SK-N-SH (cell line): ENCODE measurements around the gene TPM3. TPM values are rescaled to one million over a fixed set of nuclear protein-coding genes. Genes with fewer than 3 reads are reported as not detected.

Experiments
- CTCF ChIA-PET: fragments of 300-600, 350-600 bp; formaldehyde crosslinking; extraction: SDS; loops from one replicate; lab custom pipeline; 2021; lab: Yijun Ruan, JAX
- POLR2A ChIA-PET: fragments of 350-600 bp; sonication (Branson Sonifier 250); formaldehyde crosslinking; extraction: SDS; loops from one replicate; lab custom pipeline; 2020; ENCODE audit warnings: antibody characterized with exemption, inconsistent platforms; lab: Yijun Ruan, JAX
- DNase-seq: peaks from one replicate; pipeline ENCODE4 v3.0.0; 2012
- H2AFZ ChIP-seq: fragments of 200-600 bp; sonication (generic); 2 replicates; pipeline ENCODE4 v1.8.1; 2016; ENCODE audit warnings: antibody characterized with exemption, mild to moderate bottlenecking, low read depth
- H3F3A ChIP-seq: fragments of 200-600 bp; sonication (generic); replicated peaks from 2 replicates; pipeline ENCODE3; 2016; ENCODE audit warnings: antibody characterized with exemption, mild to moderate bottlenecking; ENCODE audit not compliant: insufficient read depth
- H3K27ac ChIP-seq, 2 experiments: fragments of 200-500 bp in 1 of 2; fragments of 200-600 bp in 1 of 2; sonication (Bioruptor generic) in 1 of 2; sonication (generic), shearing (Covaris generic) in 1 of 2; 2 replicates each; pipeline versions ENCODE4 v1.5.1 to v1.6.1; 2014 to 2016; ENCODE audit warnings: low read depth in 2 of 2, inconsistent platforms in 1 of 2, low read length in 1 of 2, mild to moderate bottlenecking in 1 of 2, mixed read lengths in 1 of 2
- H3K27me3 ChIP-seq: fragments of 200-600 bp; sonication (generic), shearing (Covaris generic); 2 replicates; pipeline ENCODE4 v1.6.1; 2016; ENCODE audit warnings: mixed run types; ENCODE audit not compliant: insufficient read depth
- H3K36me3 ChIP-seq, 2 experiments: fragments of 200-500 bp in 1 of 2; fragments of 200-600 bp in 1 of 2; sonication (Bioruptor generic) in 1 of 2; sonication (generic) in 1 of 2; replicated peaks in 1 of 2; 2 replicates each; pipeline versions ENCODE3 to v1.5.1; 2014 to 2016; ENCODE audit warnings: low read length in 1 of 2, mild to moderate bottlenecking in 1 of 2; ENCODE audit not compliant: insufficient read depth in 2 of 2, control insufficient read depth in 1 of 2
- H3K4me1 ChIP-seq, 2 experiments: fragments of 200-500 bp in 1 of 2; fragments of 200-600 bp in 1 of 2; sonication (Bioruptor generic) in 1 of 2; sonication (generic), shearing (Covaris generic) in 1 of 2; 2 replicates each; pipeline versions ENCODE4 v1.5.1 to v1.6.1; 2014 to 2016; ENCODE audit warnings: low read depth in 1 of 2, low read length in 1 of 2, mixed run types in 1 of 2; ENCODE audit not compliant: insufficient read depth in 2 of 2, control insufficient read depth in 1 of 2
- H3K4me2 ChIP-seq: fragments of 200-600 bp; sonication (generic), shearing (Covaris generic); 2 replicates; pipeline ENCODE4 v1.6.1; 2017; ENCODE audit warnings: mixed run types
- H3K4me3 ChIP-seq, 2 experiments: fragments of 200-500 bp in 1 of 2; fragments of 200-600 bp in 1 of 2; sonication (Bioruptor generic) in 1 of 2; sonication (generic), shearing (Covaris generic) in 1 of 2; 2 replicates each; pipeline versions ENCODE4 v1.5.1 to v1.8.1; 2014 to 2016; ENCODE audit warnings: low read depth in 2 of 2, inconsistent platforms in 1 of 2, low read length in 1 of 2, mild to moderate bottlenecking in 1 of 2, mixed read lengths in 1 of 2, moderate library complexity in 1 of 2
- H3K79me2 ChIP-seq: fragments of 200-600 bp; sonication (generic); 2 replicates; pipeline ENCODE4 v1.8.1; 2017; ENCODE audit warnings: mild to moderate bottlenecking; ENCODE audit not compliant: insufficient read depth
- H3K9ac ChIP-seq: fragments of 200-600 bp; sonication (generic); 2 replicates; pipeline ENCODE4 v1.6.1; 2017; ENCODE audit warnings: mixed run types
- H3K9me2 ChIP-seq: fragments of 200-600 bp; sonication (generic); 2 replicates; pipeline ENCODE4 v1.6.1; 2017; ENCODE audit warnings: mixed run types
- H3K9me3 ChIP-seq: fragments of 200-600 bp; sonication (generic); 2 replicates; pipeline ENCODE4 v1.6.1; 2017; ENCODE audit warnings: mixed run types, mild to moderate bottlenecking, moderate library complexity
- H4K20me1 ChIP-seq: fragments of 200-600 bp; sonication (generic); 2 replicates; pipeline ENCODE4 v1.6.1; 2017; ENCODE audit warnings: mild to moderate bottlenecking, mixed run types; ENCODE audit not compliant: insufficient read depth
- CHD2 ChIP-seq: fragments of 150-350 bp; IDR thresholded peaks from 2 replicates; pipeline ENCODE4 v1.6.1; 2018; ENCODE audit warnings: low read length; ENCODE audit not compliant: partially characterized antibody
- CTCF ChIP-seq: fragments of 200-600 bp; sonication (generic); IDR thresholded peaks from 2 replicates; pipeline ENCODE4 v1.6.1; 2017; ENCODE audit warnings: antibody characterized with exemption, mild to moderate bottlenecking, moderate library complexity
- EP300 ChIP-seq, 2 experiments: IDR thresholded peaks; 2 replicates each; pipeline versions ENCODE4 v1.4.0 to v1.6.1; 2012; ENCODE audit warnings: borderline replicate concordance in 1 of 2, low read depth in 1 of 2, low read length in 1 of 2
- GATA2 ChIP-seq: sonication (generic); formaldehyde crosslinking; IDR thresholded peaks from 2 replicates; pipeline ENCODE4 v1.5.0; 2020; ENCODE audit warnings: mild to moderate bottlenecking, missing genetic modification reagents
- JUND ChIP-seq: IDR thresholded peaks from 2 replicates; pipeline ENCODE4 v1.4.0; 2012
- POLR2AphosphoS5 ChIP-seq: IDR thresholded peaks from 2 replicates; pipeline ENCODE4 v1.6.1; 2012; ENCODE audit warnings: low read depth, low read length
- RAD21 ChIP-seq: IDR thresholded peaks from 2 replicates; pipeline ENCODE4 v1.6.1; 2012; ENCODE audit warnings: mild to moderate bottlenecking, low read length
- RCOR1 ChIP-seq: fragments of 150-350 bp; IDR thresholded peaks from 2 replicates; pipeline ENCODE4 v1.6.1; 2017; ENCODE audit warnings: antibody characterized with exemption, low read length
- RXRA ChIP-seq: IDR thresholded peaks from 2 replicates; pipeline ENCODE4 v1.4.0; 2012; ENCODE audit warnings: low read depth, mild to moderate bottlenecking, borderline replicate concordance
- SIN3A ChIP-seq: IDR thresholded peaks from 2 replicates; pipeline ENCODE4 v1.6.1; 2012; ENCODE audit warnings: low read depth, mild to moderate bottlenecking, low read length, moderate library complexity, borderline replicate concordance
- TAF1 ChIP-seq: IDR thresholded peaks from 2 replicates; pipeline ENCODE4 v1.6.1; 2012; ENCODE audit warnings: low read depth, mild to moderate bottlenecking, low read length, moderate library complexity, borderline replicate concordance
- TEAD4 ChIP-seq: IDR thresholded peaks from 2 replicates; pipeline ENCODE4 v1.4.0; 2012; ENCODE audit warnings: mild to moderate bottlenecking, borderline replicate concordance; ENCODE audit not compliant: insufficient read depth
- YY1 ChIP-seq: IDR thresholded peaks from 2 replicates; pipeline ENCODE4 v1.4.0; 2012; ENCODE audit warnings: low read depth, mild to moderate bottlenecking
- WGBS: methylation state at CpG from one replicate; pipeline ENCODE4 v1.1.6; 2017; ENCODE audit warnings: low lambda C conversion rate; 5-methylcytosine and 5-hydroxymethylcytosine counted together
- polyA plus RNA-seq, 3 experiments: library from polyadenylated mRNA; depleted of rRNA; stranded (reverse); fragments of >200 nt; gene quantifications; 2 replicates each; pipeline ENCODE4 v1.2.3, GENCODE V29; 2012
- small RNA-seq, 7 experiments: library from RNA; depleted of rRNA; stranded (forward); fragments of <200 nt; gene quantifications; one replicate each; pipeline ENCODE3, GENCODE V24; 2012
- TF ChIP-seq, protein P1 (sequence below): fragments of 150-350 bp; IDR thresholded peaks from 2 replicates; pipeline ENCODE4 v1.6.1; 2017; ENCODE audit warnings: antibody characterized with exemption, low read length, low read depth, borderline replicate concordance
- TF ChIP-seq, protein P2 (sequence below): IDR thresholded peaks from 2 replicates; pipeline ENCODE4 v1.4.0; 2012; ENCODE audit warnings: low read depth
- TF ChIP-seq, protein P3 (sequence below): IDR thresholded peaks from 2 replicates; pipeline ENCODE4 v1.4.0; 2012; ENCODE audit warnings: low read depth, borderline replicate concordance

TPM3 gene
- polyA plus RNA-seq, 1 of the 3 experiments (the other 2 are of a cell fraction), result 324 TPM

DNA sequence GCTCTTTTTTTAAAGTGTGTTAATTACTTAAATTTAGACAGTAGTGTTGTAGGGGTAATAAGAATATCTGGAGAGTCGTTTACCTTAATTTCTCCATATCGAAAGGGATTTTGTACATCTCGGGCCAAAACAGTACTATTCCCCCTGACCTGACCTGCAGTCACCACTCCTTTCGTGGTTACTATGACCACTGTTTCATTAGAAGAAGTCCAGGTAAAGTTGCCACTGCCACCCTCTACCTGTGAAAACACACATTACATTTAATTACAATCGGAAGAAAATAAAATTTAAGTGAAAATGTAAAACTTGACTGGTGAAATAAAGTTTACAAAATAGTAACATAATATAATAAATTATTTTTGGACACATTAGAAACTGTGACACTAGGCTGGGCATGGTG lies 74.3 kb downstream of the TPM3 start:
- Histone ChIP-seq H3K9ac (no peak overlapping the region), H3K9me3 (no peaks in the 10 kb centered on the region), H4K20me1 (no peaks in the 10 kb centered on the region), H3K36me3 (no peaks in the 10 kb centered on the region), H3K4me1 (no peaks in the 10 kb centered on the region), H3K79me2 (no peaks in the 10 kb centered on the region), H3K4me3 (no peak overlapping the region), H3K9me2 (no peaks in the 10 kb centered on the region), H2AFZ (no peak overlapping the region), H3F3A (no peaks in the 10 kb centered on the region), H3K27me3 (no peaks in the 10 kb centered on the region; the same call in 1 of the 2 replicates), H3K27ac (no peak overlapping the region), H3K4me2 (no peak overlapping the region)
- ChIA-PET POLR2A (no interaction called here), CTCF (no interaction called here)
- no peak for TF ChIP-seq RCOR1
- no peak for TF ChIP-seq RXRA
- no peak for TF ChIP-seq RAD21
- no peak for TF ChIP-seq TEAD4
- TF ChIP-seq JUND, result no peak
- TF ChIP-seq GATA2, result no peak
- TF ChIP-seq SIN3A, result no peak
- WGBS, result 51% methylated on average over 5 of the region's 5 CpGs
- DNase-seq, result no peak

- Histone ChIP-seq H3K79me2 (no peaks in the 10 kb centered on the region), H3K27me3 (no peaks in the 10 kb centered on the region; the same call in 1 of the 2 replicates), H3K9me3 (no peaks in the 10 kb centered on the region), H3K4me3 (no peak overlapping the region), H3K4me2 (no peak overlapping the region), H3K9me2 (no peaks in the 10 kb centered on the region), H3K36me3 (no peaks in the 10 kb centered on the region), H3K4me1 (no peaks in the 10 kb centered on the region), H3K27ac (no peak overlapping the region), H3K9ac (no peak overlapping the region), H4K20me1 (no peaks in the 10 kb centered on the region), H2AFZ (no peak overlapping the region), H3F3A (no peaks in the 10 kb centered on the region)
- CTCF ChIA-PET, result no interaction called here
- 88% methylated on average over 1 of the region's 1 CpG for WGBS
- TF ChIP-seq EP300 (IDR thresholded peaks at IDR 0.05; ENCODE audit: borderline replicate concordance in 1 of 2, low read depth in 1 of 2, low read length in 1 of 2) (no peak), CTCF (no peak), JUND (no peak), TAF1 (no peak), POLR2AphosphoS5 (no peak), CHD2 (no peak), YY1 (no peak), TEAD4 (no peak)
- TF ChIP-seq, protein P1, sequence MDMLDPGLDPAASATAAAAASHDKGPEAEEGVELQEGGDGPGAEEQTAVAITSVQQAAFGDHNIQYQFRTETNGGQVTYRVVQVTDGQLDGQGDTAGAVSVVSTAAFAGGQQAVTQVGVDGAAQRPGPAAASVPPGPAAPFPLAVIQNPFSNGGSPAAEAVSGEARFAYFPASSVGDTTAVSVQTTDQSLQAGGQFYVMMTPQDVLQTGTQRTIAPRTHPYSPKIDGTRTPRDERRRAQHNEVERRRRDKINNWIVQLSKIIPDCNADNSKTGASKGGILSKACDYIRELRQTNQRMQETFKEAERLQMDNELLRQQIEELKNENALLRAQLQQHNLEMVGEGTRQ, result no peak
- TF ChIP-seq, protein P2, sequence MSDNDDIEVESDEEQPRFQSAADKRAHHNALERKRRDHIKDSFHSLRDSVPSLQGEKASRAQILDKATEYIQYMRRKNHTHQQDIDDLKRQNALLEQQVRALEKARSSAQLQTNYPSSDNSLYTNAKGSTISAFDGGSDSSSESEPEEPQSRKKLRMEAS, result no peak
- TF ChIP-seq, protein P3, sequence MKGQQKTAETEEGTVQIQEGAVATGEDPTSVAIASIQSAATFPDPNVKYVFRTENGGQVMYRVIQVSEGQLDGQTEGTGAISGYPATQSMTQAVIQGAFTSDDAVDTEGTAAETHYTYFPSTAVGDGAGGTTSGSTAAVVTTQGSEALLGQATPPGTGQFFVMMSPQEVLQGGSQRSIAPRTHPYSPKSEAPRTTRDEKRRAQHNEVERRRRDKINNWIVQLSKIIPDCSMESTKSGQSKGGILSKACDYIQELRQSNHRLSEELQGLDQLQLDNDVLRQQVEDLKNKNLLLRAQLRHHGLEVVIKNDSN, result no peak
- DNase-seq, result no peak
- POLR2A ChIA-PET, result no interaction called here
Observed at GRCh38 chr1:154115180-154115579, 76.7 kb downstream of the TPM3 start.

Small RNAs within 50 kb of the gene (small RNA-seq; reads per million reads assigned to genes)
- gene MIR190B, result 0 to 15.3 (median 4.2) reads per million in 7 experiments

Other genes starting within 250 kb of the TPM3 start
- gene DENND4B, start 245.4 kb downstream of the TPM3 start, polyA plus RNA-seq (2012; rRNA removed), result 27.3 and 29.6 TPM in 2 replicates
- 25.5 and 26.2 TPM in 2 replicates for gene CRTC2, start 233.5 kb downstream of the TPM3 start, polyA plus RNA-seq (2012; rRNA removed)
- 89.6 and 113 TPM in 2 replicates for gene SLC39A1, start 228.6 kb downstream of the TPM3 start, polyA plus RNA-seq (2012; rRNA removed)
- 12.8 and 16.6 TPM in 2 replicates for gene CREB3L4, start 224.2 kb downstream of the TPM3 start, polyA plus RNA-seq (2012; rRNA removed)
- 118 and 122 TPM in 2 replicates for gene JTB, start 214.4 kb downstream of the TPM3 start, polyA plus RNA-seq (2012; rRNA removed)
- gene RAB13, start 205.8 kb downstream of the TPM3 start, polyA plus RNA-seq (2012; rRNA removed), result 156 and 164 TPM in 2 replicates
- gene RPS27, start 201.3 kb downstream of the TPM3 start, polyA plus RNA-seq (2012; rRNA removed), result 7,060 and 7,825 TPM in 2 replicates
- gene NUP210L, start 37.0 kb downstream of the TPM3 start, polyA plus RNA-seq (2012; rRNA removed), result not detected in 2 replicates
- not detected in 2 replicates for gene CFAP141, start 14.2 kb upstream of the TPM3 start, polyA plus RNA-seq (2012; rRNA removed)
- gene UBAP2L, start 28.9 kb upstream of the TPM3 start, polyA plus RNA-seq (2012; rRNA removed), result 146 and 161 TPM in 2 replicates
- 74.1 and 106 TPM in 2 replicates for gene HAX1, start 80.5 kb upstream of the TPM3 start, polyA plus RNA-seq (2012; rRNA removed)
- 0.02 and 0.13 TPM in 2 replicates for gene AQP10, start 129.0 kb upstream of the TPM3 start, polyA plus RNA-seq (2012; rRNA removed)
- 42.7 and 50.7 TPM in 2 replicates for gene ATP8B2, start 133.4 kb upstream of the TPM3 start, polyA plus RNA-seq (2012; rRNA removed)
- gene IL6R, start 213.2 kb upstream of the TPM3 start, polyA plus RNA-seq (2012; rRNA removed), result 1.4 and 2.8 TPM in 2 replicates